ENCODE results near the gene GARIN6.
"Not testable (repeated sequence)": the region's sequence is repeated elsewhere in the genome, so short reads cannot be mapped to it uniquely, and the experiment has no call there.

Gene GARIN6

GRCh38 chr12:99619389-99620158, 28.0 kb upstream of the GARIN6 start:
- no peak for DNase-seq (ENCODE audit: low spot score)
- H3K4me3 ChIP-seq: no peak overlapping the region
- H3K27ac ChIP-seq: no peak overlapping the region
- no peak for TF ChIP-seq CTCF (IDR thresholded peaks at IDR 0.05)

- no peak for TF ChIP-seq CTCF (IDR thresholded peaks at IDR 0.05)
- no peak overlapping the region for H3K27ac ChIP-seq
- H3K4me3 ChIP-seq: no peak overlapping the region
- DNase-seq (ENCODE audit: low spot score): no peak
These were observed 27.4 kb upstream of the GARIN6 start for GRCh38 chr12:99620159-99620479.

GRCh38 chr12:99624591-99624990, 23.0 kb upstream of the GARIN6 start:
- not testable (repeated sequence) for DNase-seq (ENCODE audit: low spot score); H3K4me3 ChIP-seq; H3K27ac ChIP-seq

GRCh38 chr12:99627459-99627858, 20.1 kb upstream of the GARIN6 start:
- no peak overlapping the region for H3K27ac ChIP-seq
- TF ChIP-seq CTCF (IDR thresholded peaks at IDR 0.05): no peak
- DNase-seq (ENCODE audit: low spot score): no peak
- H3K4me3 ChIP-seq: no peak overlapping the region

- DNase-seq (ENCODE audit: low spot score): no peak
- H3K27ac ChIP-seq: no peak overlapping the region
- H3K4me3 ChIP-seq: no peak overlapping the region
- no peak for TF ChIP-seq CTCF (IDR thresholded peaks at IDR 0.05)
These were observed 2.9 kb upstream of the GARIN6 start for GRCh38 chr12:99644629-99645028.

GRCh38 chr12:99648183-99648582, 630 bp downstream of the GARIN6 start:
- DNase-seq (ENCODE audit: low spot score): no peak
- TF ChIP-seq CTCF (IDR thresholded peaks at IDR 0.05): no peak
- H3K4me3 ChIP-seq: no peak overlapping the region
- no peak overlapping the region for H3K27ac ChIP-seq

GRCh38 chr12:99649551-99649950, 2.0 kb downstream of the GARIN6 start:
- DNase-seq (ENCODE audit: low spot score): no peak
- no peak for TF ChIP-seq CTCF (IDR thresholded peaks at IDR 0.05)
- no peak overlapping the region for H3K4me3 ChIP-seq
- no peak overlapping the region for H3K27ac ChIP-seq
